ENCODE results near the gene SLC6A6.

SLC6A6 gene

DNA sequence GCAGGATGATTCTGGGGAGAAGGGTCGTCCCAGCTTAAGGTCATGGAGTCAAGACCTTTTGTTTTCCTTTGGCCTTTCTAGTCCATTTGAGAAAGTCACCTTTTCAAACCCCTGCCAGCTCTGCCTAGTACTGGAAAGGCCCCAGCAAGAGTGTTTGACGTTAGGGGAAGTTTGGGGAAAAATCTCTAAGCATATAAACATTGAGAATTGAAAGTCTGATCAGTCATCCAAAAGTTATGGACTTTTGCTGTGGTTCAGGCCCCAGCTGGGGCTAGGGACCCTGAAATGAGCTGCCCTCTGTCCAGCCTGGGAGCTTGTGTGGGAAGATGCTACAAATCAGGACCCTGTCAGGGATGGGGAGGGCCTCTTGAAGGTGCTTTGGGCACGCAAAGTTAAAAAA lies 21.6 kb downstream of the SLC6A6 start:
- Histone ChIP-seq H2BK15ac (ENCODE audit: low read depth, poor library complexity, severe bottlenecking) (peak overlapping the region; percentile 63), H3K18ac (ENCODE audit: low read depth in 1 of 2, low read length in 2 of 2) (no peak overlapping the region), H3K9ac (ENCODE audit: low read length) (no peak overlapping the region), H2AFZ (ENCODE audit: low read depth, low read length) (no peak overlapping the region), H3K4me1 (ENCODE audit: control insufficient read depth, insufficient read depth, low read depth, low read length) (peaks cover 50% of the 10 kb centered on the region), H3K4ac (ENCODE audit: low read depth in 1 of 2, low read length in 2 of 2) (no peak overlapping the region), H3K14ac (ENCODE audit: low read length in 2 of 2) (no peak overlapping the region), H4K8ac (ENCODE audit: low read length) (no peak overlapping the region), H3K4me2 (ENCODE audit: low read length, poor library complexity, severe bottlenecking) (no peak overlapping the region), H4K91ac (ENCODE audit: low read length) (no peak overlapping the region), H2BK12ac (ENCODE audit: low read length in 2 of 2) (peak overlapping the region in 1 of 2 experiments; percentile 42), H3K79me1 (replicated peaks; ENCODE audit: low read length, poor library complexity, severe bottlenecking) (peaks cover 48% of the 10 kb centered on the region), H2BK5ac (ENCODE audit: low read depth, low read length, poor library complexity, severe bottlenecking) (no peak overlapping the region), H3K27ac (ENCODE audit: low read length, poor library complexity, severe bottlenecking) (no peak overlapping the region), H3K9me3 (ENCODE audit: control insufficient read depth, low read length) (no peaks in the 10 kb centered on the region), H3K36me3 (ENCODE audit: control insufficient read depth in 1 of 2, insufficient read depth in 2 of 2, low read depth in 1 of 2, low read length in 2 of 2) (peaks cover 36 to 78% of the 10 kb centered on the region in 2 experiments), H3K23ac (ENCODE audit: low read length in 2 of 2) (no peak overlapping the region), H3K27me3 (ENCODE audit: control insufficient read depth in 1 of 2, insufficient read depth in 1 of 2, low read length in 2 of 2) (no peaks in the 10 kb centered on the region), H2AK5ac (ENCODE audit: low read length, severe bottlenecking) (no peak overlapping the region), H3K4me3 (ENCODE audit: insufficient read depth in 1 of 2, low read depth in 1 of 2, low read length in 2 of 2) (no peak overlapping the region), H2BK120ac (ENCODE audit: low read depth, low read length) (no peak overlapping the region)
- WGBS = 43% methylated on average over 2 of the region's 3 CpGs
- peak; percentile 47 for DNase-seq

DNA sequence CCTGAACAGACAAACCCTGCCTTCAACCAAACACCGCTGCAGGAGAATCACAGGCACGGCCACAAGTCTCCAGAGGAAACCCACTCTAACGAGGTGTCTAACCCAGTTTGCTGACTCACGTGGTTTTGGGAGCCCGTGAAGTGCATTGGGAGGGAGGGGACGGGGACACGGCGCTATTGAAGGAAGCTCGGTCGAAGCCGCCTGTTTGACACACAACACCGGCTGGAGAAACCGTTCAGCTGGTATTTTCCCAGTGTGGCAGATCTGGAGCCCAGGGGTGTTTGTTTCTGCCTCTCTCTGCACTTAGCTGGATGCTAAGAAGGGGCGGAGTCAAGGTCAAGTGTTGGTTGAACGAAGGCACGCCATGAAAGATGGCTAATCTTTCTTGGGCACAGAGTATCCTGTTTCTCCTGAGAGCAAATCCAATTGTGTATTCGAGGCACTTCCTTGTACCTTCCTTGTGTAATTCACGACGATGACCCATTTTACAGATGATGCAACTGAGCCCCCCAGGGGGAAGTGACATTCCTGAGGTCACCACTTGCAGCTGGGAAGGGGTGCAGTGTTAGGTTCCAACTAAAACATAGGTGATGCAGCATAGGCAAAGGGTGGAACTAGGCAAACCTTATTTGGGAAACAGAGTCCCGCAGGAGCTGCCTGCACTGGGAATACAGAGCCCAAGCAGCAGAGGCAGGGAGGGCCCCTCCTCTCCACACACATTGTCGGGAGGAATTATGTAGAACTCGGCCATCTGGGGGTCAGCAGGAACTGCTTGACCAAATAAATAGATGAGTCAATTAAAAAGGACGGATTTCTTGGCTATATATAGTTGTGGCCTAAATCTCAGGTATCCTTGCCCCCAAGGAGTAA lies 22.5 kb downstream of the SLC6A6 start:
- Histone ChIP-seq H3K4me1 (ENCODE audit: control insufficient read depth, insufficient read depth, low read depth, low read length) (peaks cover 41% of the 10 kb centered on the region), H4K8ac (ENCODE audit: low read length) (peak overlapping the region; percentile 57), H2AK5ac (ENCODE audit: low read length, severe bottlenecking) (no peak overlapping the region), H3K18ac (ENCODE audit: low read depth in 1 of 2, low read length in 2 of 2) (peak overlapping the region in 1 of 2 experiments; percentile 31), H2BK5ac (ENCODE audit: low read depth, low read length, poor library complexity, severe bottlenecking) (no peak overlapping the region), H2BK15ac (ENCODE audit: low read depth, poor library complexity, severe bottlenecking) (no peak overlapping the region), H3K4me3 (ENCODE audit: insufficient read depth in 1 of 2, low read depth in 1 of 2, low read length in 2 of 2) (no peak overlapping the region), H3K36me3 (ENCODE audit: control insufficient read depth in 1 of 2, insufficient read depth in 2 of 2, low read depth in 1 of 2, low read length in 2 of 2) (peaks cover 28 to 78% of the 10 kb centered on the region in 2 experiments), H2BK120ac (ENCODE audit: low read depth, low read length) (no peak overlapping the region), H3K9me3 (ENCODE audit: control insufficient read depth, low read length) (no peaks in the 10 kb centered on the region), H3K27ac (ENCODE audit: low read length, poor library complexity, severe bottlenecking) (no peak overlapping the region), H3K27me3 (ENCODE audit: control insufficient read depth in 1 of 2, insufficient read depth in 1 of 2, low read length in 2 of 2) (no peaks in the 10 kb centered on the region), H3K9ac (ENCODE audit: low read length) (no peak overlapping the region), H3K79me1 (replicated peaks; ENCODE audit: low read length, poor library complexity, severe bottlenecking) (peaks cover 44% of the 10 kb centered on the region), H3K23ac (ENCODE audit: low read length in 2 of 2) (no peak overlapping the region), H3K4ac (ENCODE audit: low read depth in 1 of 2, low read length in 2 of 2) (peak overlapping the region in 1 of 2 experiments; percentile 4), H3K4me2 (ENCODE audit: low read length, poor library complexity, severe bottlenecking) (no peak overlapping the region), H2BK12ac (ENCODE audit: low read length in 2 of 2) (peak overlapping the region in 1 of 2 experiments; percentile 85), H3K14ac (ENCODE audit: low read length in 2 of 2) (no peak overlapping the region), H2AFZ (ENCODE audit: low read depth, low read length) (no peak overlapping the region), H4K91ac (ENCODE audit: low read length) (no peak overlapping the region)
- peak; percentile 67 for DNase-seq
- 59% methylated on average over 23 of the region's 23 CpGs for WGBS

DNA sequence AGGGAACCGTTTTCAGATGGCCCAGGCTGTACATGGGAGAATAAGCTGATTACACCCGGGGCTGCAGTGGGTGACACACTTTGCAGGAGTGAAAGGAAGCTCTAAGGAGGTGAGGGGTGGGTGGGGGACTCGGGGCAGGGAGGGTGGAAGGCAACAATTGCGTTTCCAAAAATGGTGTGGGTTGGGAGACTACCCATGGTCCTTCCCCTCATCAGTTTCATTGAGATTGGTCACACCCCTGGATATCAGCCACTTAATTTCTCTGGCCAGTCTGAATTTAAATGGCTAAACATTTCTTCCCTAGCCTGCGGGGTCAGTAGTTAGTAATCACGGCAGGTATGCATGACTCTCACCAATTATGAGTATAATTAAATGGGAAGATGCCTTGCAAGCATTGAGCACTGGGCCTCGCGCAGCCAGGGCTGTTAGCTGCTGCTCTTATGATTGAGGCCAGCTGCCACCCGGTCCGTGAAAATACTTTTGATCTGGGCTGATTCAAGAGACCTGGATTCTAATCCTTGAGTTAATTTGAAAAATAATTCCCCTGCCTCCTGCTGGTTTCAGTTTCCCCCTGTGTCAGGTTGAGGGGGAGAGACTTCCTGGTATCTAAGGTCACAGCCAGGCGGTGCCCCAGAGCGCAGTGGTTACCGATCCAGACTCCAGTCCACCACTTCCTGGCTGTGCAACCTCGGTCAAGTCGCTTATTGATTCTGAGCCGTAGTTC lies 23.3 kb downstream of the SLC6A6 start:
- no peaks in the 10 kb centered on the region for H3K27me3 ChIP-seq (ENCODE audit: control insufficient read depth in 1 of 2, insufficient read depth in 1 of 2, low read length in 2 of 2)
- DNase-seq = no peak
- H2BK120ac ChIP-seq (ENCODE audit: low read depth, low read length) = no peak overlapping the region
- H3K4me3 ChIP-seq (ENCODE audit: insufficient read depth in 1 of 2, low read depth in 1 of 2, low read length in 2 of 2) = no peak overlapping the region
- no peak overlapping the region for H3K4me2 ChIP-seq (ENCODE audit: low read length, poor library complexity, severe bottlenecking)
- H4K8ac ChIP-seq (ENCODE audit: low read length) = peak overlapping the region; percentile 57
- no peak overlapping the region for H3K14ac ChIP-seq (ENCODE audit: low read length in 2 of 2)
- H3K4ac ChIP-seq (ENCODE audit: low read depth in 1 of 2, low read length in 2 of 2) = no peak overlapping the region
- H3K23ac ChIP-seq (ENCODE audit: low read length in 2 of 2) = no peak overlapping the region
- peak overlapping the region in 1 of 2 experiments; percentile 49 for H3K18ac ChIP-seq (ENCODE audit: low read depth in 1 of 2, low read length in 2 of 2)
- no peak overlapping the region for H2BK5ac ChIP-seq (ENCODE audit: low read depth, low read length, poor library complexity, severe bottlenecking)
- 77% methylated on average over 14 of the region's 16 CpGs for WGBS
- peaks cover 49% of the 10 kb centered on the region for H3K79me1 ChIP-seq (replicated peaks; ENCODE audit: low read length, poor library complexity, severe bottlenecking)
- no peak overlapping the region for H3K27ac ChIP-seq (ENCODE audit: low read length, poor library complexity, severe bottlenecking)
- no peak overlapping the region for H2AFZ ChIP-seq (ENCODE audit: low read depth, low read length)
- H3K9ac ChIP-seq (ENCODE audit: low read length) = no peak overlapping the region
- no peaks in the 10 kb centered on the region for H3K9me3 ChIP-seq (ENCODE audit: control insufficient read depth, low read length)
- H2AK5ac ChIP-seq (ENCODE audit: low read length, severe bottlenecking) = no peak overlapping the region
- no peak overlapping the region for H2BK12ac ChIP-seq (ENCODE audit: low read length in 2 of 2)
- peaks cover 24 to 85% of the 10 kb centered on the region in 2 experiments for H3K36me3 ChIP-seq (ENCODE audit: control insufficient read depth in 1 of 2, insufficient read depth in 2 of 2, low read depth in 1 of 2, low read length in 2 of 2)
- no peak overlapping the region for H4K91ac ChIP-seq (ENCODE audit: low read length)
- no peak overlapping the region for H2BK15ac ChIP-seq (ENCODE audit: low read depth, poor library complexity, severe bottlenecking)
- H3K4me1 ChIP-seq (ENCODE audit: control insufficient read depth, insufficient read depth, low read depth, low read length) = peaks cover 45% of the 10 kb centered on the region

DNA sequence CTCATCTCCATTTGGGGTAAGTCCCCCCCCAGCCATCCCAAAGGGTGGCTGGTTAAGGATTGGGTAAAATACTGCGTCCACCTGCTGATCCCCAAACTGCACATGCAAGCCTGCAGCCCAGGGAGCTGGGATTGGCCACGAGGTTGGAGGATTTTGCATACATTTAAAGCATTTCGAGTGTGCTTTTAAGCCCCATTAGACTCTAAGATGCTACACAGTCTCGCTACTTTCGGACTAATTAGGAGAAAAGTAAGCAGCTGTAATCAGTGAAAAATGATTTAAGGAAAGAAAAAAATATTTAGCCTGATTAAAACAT lies 23.9 kb downstream of the SLC6A6 start:
- Histone ChIP-seq H3K27ac (ENCODE audit: low read length, poor library complexity, severe bottlenecking) (no peak overlapping the region), H3K18ac (ENCODE audit: low read depth in 1 of 2, low read length in 2 of 2) (no peak overlapping the region), H3K4me3 (ENCODE audit: insufficient read depth in 1 of 2, low read depth in 1 of 2, low read length in 2 of 2) (no peak overlapping the region), H3K9ac (ENCODE audit: low read length) (no peak overlapping the region), H2BK120ac (ENCODE audit: low read depth, low read length) (no peak overlapping the region), H3K79me1 (replicated peaks; ENCODE audit: low read length, poor library complexity, severe bottlenecking) (peaks cover 47% of the 10 kb centered on the region), H3K23ac (ENCODE audit: low read length in 2 of 2) (no peak overlapping the region), H2AFZ (ENCODE audit: low read depth, low read length) (no peak overlapping the region), H3K27me3 (ENCODE audit: control insufficient read depth in 1 of 2, insufficient read depth in 1 of 2, low read length in 2 of 2) (no peaks in the 10 kb centered on the region), H3K9me3 (ENCODE audit: control insufficient read depth, low read length) (no peaks in the 10 kb centered on the region), H2AK5ac (ENCODE audit: low read length, severe bottlenecking) (no peak overlapping the region), H2BK5ac (ENCODE audit: low read depth, low read length, poor library complexity, severe bottlenecking) (no peak overlapping the region), H3K4ac (ENCODE audit: low read depth in 1 of 2, low read length in 2 of 2) (no peak overlapping the region), H4K8ac (ENCODE audit: low read length) (no peak overlapping the region), H3K14ac (ENCODE audit: low read length in 2 of 2) (no peak overlapping the region), H2BK15ac (ENCODE audit: low read depth, poor library complexity, severe bottlenecking) (no peak overlapping the region), H4K91ac (ENCODE audit: low read length) (no peak overlapping the region), H3K4me2 (ENCODE audit: low read length, poor library complexity, severe bottlenecking) (no peak overlapping the region), H3K4me1 (ENCODE audit: control insufficient read depth, insufficient read depth, low read depth, low read length) (peaks cover 48% of the 10 kb centered on the region), H3K36me3 (ENCODE audit: control insufficient read depth in 1 of 2, insufficient read depth in 2 of 2, low read depth in 1 of 2, low read length in 2 of 2) (peaks cover 19 to 82% of the 10 kb centered on the region in 2 experiments), H2BK12ac (ENCODE audit: low read length in 2 of 2) (no peak overlapping the region)
- 94% methylated on average over 3 of the region's 5 CpGs for WGBS
- no peak for DNase-seq
